Ishikawa (cell line): ENCODE measurements around the gene TIMP2.

ENCODE experiments used
- MAX ChIP-seq: IDR thresholded peaks from 2 replicates; pipeline ENCODE4 v1.6.1; 2012
- RAD21 ChIP-seq: IDR thresholded peaks from 2 replicates; pipeline ENCODE4 v1.6.1; 2012; ENCODE audit warnings: low read depth
- REST ChIP-seq: IDR thresholded peaks from 2 replicates; pipeline ENCODE4 v1.6.1; 2012; ENCODE audit warnings: low read depth, mild to moderate bottlenecking
- ZBTB7A ChIP-seq: IDR thresholded peaks from 2 replicates; pipeline ENCODE4 v1.6.1; 2012; ENCODE audit warnings: low read depth

GRCh38 chr17:78954684-78955083, 29.5 kb upstream of the TIMP2 start:
- no peak for TF ChIP-seq RAD21
- no peak for TF ChIP-seq REST
- TF ChIP-seq ZBTB7A, result no peak
- no peak for TF ChIP-seq MAX
